GM12878 (cell line): ENCODE data around the gene TRIP4. TPM values are rescaled to one million over a fixed set of nuclear protein-coding genes. Genes with fewer than 3 reads are reported as not detected.
A peak's percentile ranks its signal among the peaks of the same experiment; 100 is the strongest.

Experiments
- ATAC-seq: fragments of 200-7000 bp; cut with Tn5 transposase; 3 replicates; pipeline ENCODE4 v1.9.1; 2020; ENCODE audit warnings: mild to moderate bottlenecking, moderate library complexity
- BruUV-seq: library from RNA; stranded (reverse); fragments of 400-500 nt; replicated peaks from 2 replicates; lab custom pipeline; 2021; lab: Mats Ljungman, UMichigan
- CTCF ChIA-PET: fragments of 300-600 bp; sonication (Branson Sonifier 250); formaldehyde crosslinking; extraction: SDS; loops from one replicate; lab custom pipeline; 2021; ENCODE audit warnings: inconsistent platforms; lab: Yijun Ruan, JAX
- POLR2A ChIA-PET: fragments of 350-600 bp; formaldehyde crosslinking; extraction: SDS; loops from one replicate; lab custom pipeline; 2021; ENCODE audit warnings: inconsistent platforms; lab: Charles Lee
- RAD21 ChIA-PET: fragments of 300-600 bp; sonication (Branson Sonifier 250); formaldehyde crosslinking; loops from one replicate; lab custom pipeline; 2023; ENCODE audit warnings: antibody characterized with exemption; ENCODE audit not compliant: unreplicated experiment; lab: Charles Lee
- SMC1A ChIA-PET: fragments of 300-600 bp; sonication (Branson Sonifier 250); formaldehyde crosslinking; loops from one replicate; lab custom pipeline; 2023; ENCODE audit not compliant: unreplicated experiment, uncharacterized antibody; lab: Charles Lee
- DNase-seq: peaks from one replicate; pipeline ENCODE4 v3.0.0-alpha.2; 2011; ENCODE audit warnings: low read depth, low spot score
- FAIRE-seq: peaks from 3 replicates; lab custom pipeline; 2011; peaks lifted over from hg19 to GRCh38; lab: Jason Lieb, UNC
- H2AFZ ChIP-seq: 2 replicates; pipeline ENCODE4 v1.6.0; 2011; ENCODE audit warnings: low read depth, low read length, control low read depth; ENCODE audit not compliant: control insufficient read depth
- H3K27ac ChIP-seq: 2 replicates; pipeline ENCODE4 v1.5.1; 2011; ENCODE audit warnings: control low read depth; ENCODE audit not compliant: control insufficient read depth, insufficient read depth
- H3K27me3 ChIP-seq, 2 experiments: replicated peaks in 1 of 2; 2 replicates each; pipeline versions ENCODE4 v1.6.0 to v1.6.1; 2011; ENCODE audit warnings: low read length in 1 of 2; ENCODE audit not compliant: control insufficient read depth in 2 of 2, insufficient read depth in 2 of 2
- H3K36me3 ChIP-seq, 2 experiments: 2 replicates each; pipeline ENCODE4 v1.5.1; 2011; ENCODE audit warnings: low read length in 1 of 2; ENCODE audit not compliant: control insufficient read depth in 2 of 2, insufficient read depth in 2 of 2
- H3K4me1 ChIP-seq: 2 replicates; pipeline ENCODE4 v1.6.1; 2011; ENCODE audit warnings: mild to moderate bottlenecking, low read length, moderate library complexity, mixed read lengths; ENCODE audit not compliant: control insufficient read depth, insufficient read depth
- H3K4me2 ChIP-seq: 2 replicates; pipeline ENCODE4 v1.6.0; 2011; ENCODE audit warnings: control low read depth; ENCODE audit not compliant: control insufficient read depth, insufficient read depth
- H3K4me3 ChIP-seq: fragments of 200-600 bp; sonication (generic); 2 replicates; pipeline ENCODE4 v1.5.1; 2016
- H3K79me2 ChIP-seq: 2 replicates; pipeline ENCODE4 v1.6.0; 2011; ENCODE audit warnings: low read length; ENCODE audit not compliant: control insufficient read depth, insufficient read depth
- H3K9ac ChIP-seq: 2 replicates; pipeline ENCODE4 v1.8.0; 2011; ENCODE audit warnings: low read length, control low read depth, mixed read lengths; ENCODE audit not compliant: control insufficient read depth, insufficient read depth
- H3K9me3 ChIP-seq: replicated peaks from 3 replicates; pipeline ENCODE4 v1.5.1; 2011; ENCODE audit warnings: mild to moderate bottlenecking, low read length; ENCODE audit not compliant: control insufficient read depth, insufficient read depth
- H4K20me1 ChIP-seq: 2 replicates; pipeline ENCODE4 v1.6.0; 2011; ENCODE audit not compliant: control insufficient read depth, insufficient read depth
- JUND ChIP-seq: IDR thresholded peaks from 2 replicates; pipeline ENCODE4 v1.6.1; 2012; ENCODE audit warnings: low read depth, mild to moderate bottlenecking, low read length, improper control_type of control experiment, moderate library complexity
- MEF2B ChIP-seq: fragments of 450-650 bp; IDR thresholded peaks from 2 replicates; pipeline ENCODE4 v1.6.1; 2018; ENCODE audit warnings: mild to moderate bottlenecking, moderate library complexity; ENCODE audit not compliant: partially characterized antibody, poor library complexity, severe bottlenecking
- ZBTB11 ChIP-seq: fragments of 450-650 bp; formaldehyde crosslinking; IDR thresholded peaks from 2 replicates; pipeline ENCODE4 v1.5.0; 2022; ENCODE audit warnings: mild to moderate bottlenecking, missing genetic modification characterization
- ZNF384 ChIP-seq: IDR thresholded peaks from 2 replicates; pipeline ENCODE4 v1.6.1; 2012; ENCODE audit warnings: low read depth, mild to moderate bottlenecking, low read length, improper control_type of control experiment, borderline replicate concordance
- in situ Hi-C: fragments of 300-500 bp; cut with MboI; formaldehyde crosslinking; loops from 9 replicates; pipeline ENCODE4 v1.14.3; 2018; ENCODE audit warnings: mixed read lengths
- intact Hi-C: fragments of 100-400 bp; cut with micrococcal nuclease; formaldehyde crosslinking; loops from one replicate; pipeline ENCODE4 v1.14.2; 2022; ENCODE audit not compliant: unreplicated experiment
- polyA plus RNA-seq, 11 experiments: library from polyadenylated mRNA; depleted of rRNA in 4 of 11; unstranded in 6 of 11; stranded (reverse) in 5 of 11; fragments of >200 nt; fragmentation: Nextera tagmentation in 4 of 11; fragmentation: Illumina TruSeq in 1 of 11; extraction: Ambion mirVana in 4 of 11; extraction: Trizol in 1 of 11; gene quantifications; 1 replicate in 1 of 11; 2 replicates in 10 of 11; pipeline versions ENCODE4 v1.2.1 to v1.2.3, GENCODE V29; 2011 to 2016; ENCODE audit warnings: inconsistent platforms in 2 of 11, missing spikeins in 2 of 11, low read depth in 1 of 11
- total RNA-seq, 4 experiments: library from RNA; depleted of rRNA in 3 of 4; stranded (reverse); fragments of >200 nt in 3 of 4; fragmentation: Illumina TruSeq in 1 of 4; extraction: Trizol in 1 of 4; gene quantifications; 2 replicates each; pipeline versions ENCODE4 v1.2.1 to v1.2.3, GENCODE V29; 2013 to 2021

The TRIP4 gene
- total and polyA plus RNA-seq, 10 of the 15 experiments (the other 5 are each of a cell fraction or from before 2014, with no cell fraction given): 6.4 to 24.5 (median 20.0) TPM

- BruUV-seq: no TSS peak
- Histone ChIP-seq H3K79me2 (peaks cover 12% of the 10 kb centered on the region), H3K27ac (no peak overlapping the region), H3K36me3 (no peaks in the 10 kb centered on the region; a peak in 1 of 4 replicates), H4K20me1 (no peaks in the 10 kb centered on the region), H3K4me2 (no peak overlapping the region), H3K4me3 (no peak overlapping the region), H2AFZ (no peak overlapping the region), H3K27me3 (no peaks in the 10 kb centered on the region), H3K4me1 (no peaks in the 10 kb centered on the region), H3K9me3 (no peaks in the 10 kb centered on the region), H3K9ac (no peak overlapping the region)
- ATAC-seq (no peak), DNase-seq (no peak), FAIRE-seq (no peak)
- intact Hi-C loops: no loop called here
- RAD21 ChIA-PET: interaction anchor here (0.8 to 1.2 kb wide), 3 partner anchors 20 to 167 kb away, joined by 3 to 4 read pairs (median 3); no protein-coding TSS in a partner anchor
- SMC1A ChIA-PET: interaction anchor here (1.0 to 1.5 kb wide), 7 partner anchors 11 to 71 kb away, joined by 3 to 4 read pairs (median 3); no protein-coding TSS in a partner anchor
- POLR2A ChIA-PET: interaction anchor here (0.6 kb wide), 3 partner anchors 9 to 1212 kb away, joined by 3 to 7 read pairs (median 4); no protein-coding TSS in a partner anchor
- CTCF ChIA-PET: interaction anchor here (1.6 to 1.8 kb wide), 2 partner anchors 11 to 170 kb away, joined by 4 to 8 read pairs; no protein-coding TSS in a partner anchor
- TF ChIP-seq ZBTB11 (CRISPR knock-in tag) (no peak), MEF2B (no peak), JUND (no peak), ZNF384 (peak; percentile 36; the same call in 1 of the 2 replicates)
- in situ Hi-C loops: no loop called here
Observed at GRCh38 chr15:64483749-64484148, 96.1 kb downstream of the TRIP4 start.
